Measurements from ENCODE around the gene PINK1. TPM values are rescaled to one million over a fixed set of nuclear protein-coding genes. Genes with fewer than 3 reads are reported as not detected.

Gene PINK1
- total and polyA plus RNA-seq, 2 of the 13 experiments (the other 11 are each of a cell fraction or from before 2014, with no cell fraction given) = 15.3 to 16.1 TPM

GRCh38 chr1:20666146-20666545, 32.9 kb downstream of the PINK1 start:
- Histone ChIP-seq H3K79me2 (ENCODE audit: insufficient read depth, low read length) (peaks cover under 1% of the 10 kb centered on the region), H3K4me3 (replicated peaks in 1 of 3; ENCODE audit: insufficient read depth in 1 of 3, low read depth in 2 of 3, low read length in 3 of 3) (no peak overlapping the region), H3K36me3 (replicated peaks in 1 of 2; ENCODE audit: control insufficient read depth in 1 of 2, insufficient read depth in 2 of 2, low read length in 2 of 2) (no peaks in the 10 kb centered on the region), H3K4me2 (ENCODE audit: low read depth, low read length) (peak overlapping the region; percentile 19; the same call in 1 of the 2 replicates), H3K27ac (ENCODE audit: extremely low read length, insufficient read depth, low read length) (no peak overlapping the region), H3K9ac (ENCODE audit: insufficient read depth, low read depth, low read length) (no peak overlapping the region), H4K20me1 (ENCODE audit: insufficient read depth, low read length) (no peaks in the 10 kb centered on the region), H3K9me3 (ENCODE audit: low read length) (no peaks in the 10 kb centered on the region), H3K27me3 (ENCODE audit: control insufficient read depth in 1 of 2, insufficient read depth in 2 of 2, low read length in 2 of 2) (no peaks in the 10 kb centered on the region; a peak in 1 of 5 replicates), H2AFZ (ENCODE audit: low read length) (no peak overlapping the region), H3K4me1 (ENCODE audit: insufficient read depth, low read length) (peaks cover 15% of the 10 kb centered on the region)
- DNase-seq (ENCODE audit: low spot score) (no peak), ATAC-seq (no peak), FAIRE-seq (no peak)
- ChIA-PET POLR2A (interaction anchor here (1.0 to 1.4 kb wide), 4 partner anchors 19 to 115 kb away, joined by 3 read pairs; no protein-coding TSS in a partner anchor), CTCF (ENCODE audit: low intra/inter-chr PET ratio, low total read pairs) (no interaction called here)
- in situ Hi-C loops (cut with HindIII; ENCODE audit: extremely low pct_ligation_motif_present, low pct_unique_long_range_greater_than_20kb) = no loop called here
- intact Hi-C loops (cut with micrococcal nuclease; ENCODE audit: unreplicated experiment) = no loop called here
- no TSS peak for BruUV-seq (replicated peaks)
- no peak for TF ChIP-seq ZNF546 (CRISPR knock-in tag; conservative IDR thresholded peaks at IDR 0.05)
- TF ChIP-seq NFIB (CRISPR knock-in tag; IDR thresholded peaks at IDR 0.05; ENCODE audit: borderline replicate concordance) = no peak
- no peak for TF ChIP-seq ZNF260 (CRISPR knock-in tag; IDR thresholded peaks at IDR 0.05; ENCODE audit: borderline replicate concordance, low read depth)
- TF ChIP-seq ZHX2 (IDR thresholded peaks at IDR 0.05; ENCODE audit: low read depth) = no peak
- TF ChIP-seq ZHX2 (CRISPR knock-in tag; IDR thresholded peaks at IDR 0.05; ENCODE audit: borderline replicate concordance) = no peak
- no peak for TF ChIP-seq ZNF264 (CRISPR knock-in tag; IDR thresholded peaks at IDR 0.05)
- no peak for TF ChIP-seq MIXL1 (CRISPR knock-in tag; IDR thresholded peaks at IDR 0.05)
- no peak for TF ChIP-seq PTBP1 (IDR thresholded peaks at IDR 0.05; ENCODE audit: low read depth, low read length, poor library complexity, severe bottlenecking)
- no peak for TF ChIP-seq GTF2F1 (IDR thresholded peaks at IDR 0.05; ENCODE audit: low read length)
- no peak for TF ChIP-seq E2F5 (CRISPR knock-in tag; conservative IDR thresholded peaks at IDR 0.05)
- TF ChIP-seq ZFP41 (CRISPR knock-in tag; IDR thresholded peaks at IDR 0.05; ENCODE audit: borderline replicate concordance) = no peak
- TF ChIP-seq HHEX (CRISPR knock-in tag; IDR thresholded peaks at IDR 0.05) = no peak
- no peak for TF ChIP-seq CEBPG (CRISPR knock-in tag; IDR thresholded peaks at IDR 0.05)
- no peak for TF ChIP-seq MTF2 (CRISPR knock-in tag; IDR thresholded peaks at IDR 0.05; ENCODE audit: borderline replicate concordance)
- no peak for TF ChIP-seq NCOR1 (IDR thresholded peaks at IDR 0.05; ENCODE audit: borderline replicate concordance, low read length)
- no peak for TF ChIP-seq SYNCRIP (IDR thresholded peaks at IDR 0.05; ENCODE audit: insufficient read depth, low read depth, low read length)
- 75% methylated on average over 1 of the region's 16 CpGs for WGBS (ENCODE audit: low lambda C conversion rate)

Measured in HepG2 (cell line).